ENCODE data around the gene CSH2. TPM values are rescaled to one million over a fixed set of nuclear protein-coding genes. Genes with fewer than 3 reads are reported as not detected.
"Not testable (repeated sequence)": the region's sequence is repeated elsewhere in the genome, so short reads cannot be mapped to it uniquely, and the experiment has no call there.

The CSH2 gene
- total RNA-seq, 4 donors from 2014 or later: not detected

- TF ChIP-seq CTCF (IDR thresholded peaks at IDR 0.05): no peak
- ATAC-seq (ENCODE audit: low FRiP score): no peak
- no peak for DNase-seq (ENCODE audit: low spot score)
These were observed 25.8 kb downstream of the CSH2 start for GRCh38 chr17:63847525-63848249.

- DNase-seq (ENCODE audit: low spot score) (no peak), ATAC-seq (ENCODE audit: low FRiP score) (no peak)
- TF ChIP-seq CTCF (IDR thresholded peaks at IDR 0.05): no peak
These were observed 28.0 kb downstream of the CSH2 start for GRCh38 chr17:63845509-63845908.

GRCh38 chr17:63843910-63844677, 29.4 kb downstream of the CSH2 start:
- no peak for TF ChIP-seq CTCF (IDR thresholded peaks at IDR 0.05)
- ATAC-seq (ENCODE audit: low FRiP score) (no peak), DNase-seq (ENCODE audit: low spot score) (no peak)

- not testable (repeated sequence) for DNase-seq (ENCODE audit: low spot score); ATAC-seq (ENCODE audit: low FRiP score)
These were observed 30.0 kb downstream of the CSH2 start for GRCh38 chr17:63843387-63843888.

GRCh38 chr17:63842540-63843386, 30.7 kb downstream of the CSH2 start, which contains the start of gene SMARCD2:
TSS of gene SMARCD2 (minus strand) at chr17:63842685. CDS start at chr17:63842674, 11 bp downstream.
- no peak for TF ChIP-seq CTCF (IDR thresholded peaks at IDR 0.05)
- ATAC-seq (ENCODE audit: low FRiP score) (peak; percentile 94), DNase-seq (ENCODE audit: low spot score) (peak; percentile 92)

- ATAC-seq (ENCODE audit: low FRiP score) (peak; percentile 7), DNase-seq (ENCODE audit: low spot score) (no peak)
- no peak for TF ChIP-seq CTCF (IDR thresholded peaks at IDR 0.05)
These were observed 31.3 kb downstream of the CSH2 start for GRCh38 chr17:63842173-63842539.
